GM23338 (cell line): ENCODE data around the gene CNN3.

Source experiments
- CTCF ChIP-seq, 2 experiments: fragments of 200-600 bp in 1 of 2; sonication (generic) in 1 of 2; conservative IDR thresholded peaks; 2 replicates each; pipeline versions ENCODE4 v1.5.1 to v1.6.1; 2016 to 2017; ENCODE audit warnings: antibody characterized with exemption in 2 of 2, low read depth in 2 of 2, mild to moderate bottlenecking in 2 of 2, moderate library complexity in 1 of 2
- EZH2phosphoT487 ChIP-seq: fragments of 200-600 bp; sonication (generic); IDR thresholded peaks from one replicate; pipeline ENCODE4 v1.8.1; 2018; ENCODE audit warnings: antibody characterized with exemption; ENCODE audit not compliant: unreplicated experiment
- REST ChIP-seq: IDR thresholded peaks from one replicate; pipeline ENCODE4 v1.6.1; 2018; ENCODE audit warnings: antibody characterized with exemption; ENCODE audit not compliant: unreplicated experiment

- TF ChIP-seq REST (no peak), CTCF (conservative IDR thresholded peaks at IDR 0.05; ENCODE audit: low read depth in 2 of 2) (peak; percentile 36 to 56; a peak in 2 of 4 replicates), EZH2phosphoT487 (no peak)
These were observed 590 bp downstream of the CNN3 start for GRCh38 chr1:94926126-94926914.
